K562 (cell line): Measurements from ENCODE around the gene IQCE. TPM values are rescaled to one million over a fixed set of nuclear protein-coding genes. Genes with fewer than 3 reads are reported as not detected.
A peak's percentile ranks its signal among the peaks of the same experiment; 100 is the strongest.

ENCODE experiments used
- BCOR ChIP-seq: fragments of 450-650 bp; IDR thresholded peaks from 2 replicates; pipeline ENCODE4 v1.6.1; 2016
- BRF1 ChIP-seq: IDR thresholded peaks from 3 replicates; pipeline ENCODE4 v1.6.1; 2011; ENCODE audit warnings: borderline replicate concordance, mild to moderate bottlenecking; ENCODE audit not compliant: insufficient read length; ENCODE audit errors: extremely low read depth
- CREB1 ChIP-seq, 2 experiments: sonication (generic) in 1 of 2; formaldehyde crosslinking in 1 of 2; IDR thresholded peaks; 2 replicates each; pipeline versions ENCODE4 v1.6.1 to v1.8.0; 2012 to 2022; ENCODE audit warnings: inconsistent platforms in 1 of 2, mild to moderate bottlenecking in 1 of 2, missing genetic modification reagents in 1 of 2, moderate library complexity in 1 of 2
- ERF ChIP-seq: fragments of 450-650 bp; formaldehyde crosslinking; IDR thresholded peaks from 2 replicates; pipeline ENCODE4 v1.4.0; 2020; ENCODE audit warnings: mild to moderate bottlenecking, mixed read lengths
- MED1 ChIP-seq: sonication (generic); formaldehyde crosslinking; IDR thresholded peaks from 2 replicates; pipeline ENCODE4 v1.8.1; 2023; ENCODE audit warnings: missing genetic modification reagents, borderline replicate concordance
- NEUROD1 ChIP-seq: fragments of 150-350 bp; IDR thresholded peaks from 2 replicates; pipeline ENCODE4 v1.6.1; 2014; ENCODE audit warnings: borderline replicate concordance, low read length, low read depth; ENCODE audit not compliant: partially characterized antibody
- PHB2 ChIP-seq: fragments of 450-650 bp; IDR thresholded peaks from 2 replicates; pipeline ENCODE4 v1.6.1; 2017; ENCODE audit warnings: low read depth
- SMAD3 ChIP-seq: fragments of 450-650 bp; formaldehyde crosslinking; conservative IDR thresholded peaks from 2 replicates; pipeline ENCODE4 v1.4.0; 2020; ENCODE audit warnings: mild to moderate bottlenecking
- THRAP3 ChIP-seq: fragments of 450-650 bp; IDR thresholded peaks from 2 replicates; pipeline ENCODE4 v1.6.1; 2016; ENCODE audit warnings: mild to moderate bottlenecking, inconsistent platforms, borderline replicate concordance
- ZFX ChIP-seq: sonication (generic); formaldehyde crosslinking; IDR thresholded peaks from 2 replicates; pipeline ENCODE4 v1.8.0; 2022; ENCODE audit warnings: mild to moderate bottlenecking, missing genetic modification reagents, moderate library complexity
- ZNF431 ChIP-seq: sonication (generic); formaldehyde crosslinking; IDR thresholded peaks from 2 replicates; pipeline ENCODE4 v1.8.0; 2022; ENCODE audit warnings: mild to moderate bottlenecking, missing genetic modification reagents
- ZNF780A ChIP-seq: fragments of 250-450 bp; sonication (Bioruptor Pico); IDR thresholded peaks from 2 replicates; pipeline ENCODE4 v1.5.0; 2021; ENCODE audit warnings: mild to moderate bottlenecking
- polyA plus RNA-seq, 8 experiments: library from polyadenylated mRNA; depleted of rRNA in 4 of 8; stranded (reverse) in 5 of 8; unstranded in 3 of 8; fragments of >200 nt; fragmentation: Nextera tagmentation in 2 of 8; fragmentation: Illumina TruSeq in 1 of 8; extraction: Ambion mirVana in 2 of 8; extraction: Trizol in 1 of 8; gene quantifications; 2 replicates each; pipeline versions ENCODE4 v1.2.1 to v1.2.3, GENCODE V29; 2011 to 2014; ENCODE audit warnings: inconsistent platforms in 1 of 8, missing spikeins in 1 of 8
- total RNA-seq, 7 experiments: library from RNA; depleted of rRNA in 6 of 7; stranded (reverse); fragments of >200 nt in 6 of 7; fragmentation: Illumina TruSeq in 2 of 7; extraction: Trizol in 2 of 7; gene quantifications; 2 replicates each; pipeline versions ENCODE4 v1.2.1 to v1.2.3, GENCODE V29; 2011 to 2021; ENCODE audit warnings: low replicate concordance in 1 of 7
- TF ChIP-seq, protein P1 (sequence below): fragments of 250-450 bp; sonication (Bioruptor Pico); IDR thresholded peaks from 2 replicates; pipeline ENCODE4 v1.5.0; 2021; ENCODE audit warnings: mild to moderate bottlenecking, borderline replicate concordance
- TF ChIP-seq, protein P2 (sequence below): fragments of 450-650 bp; IDR thresholded peaks from 2 replicates; pipeline ENCODE4 v1.6.1; 2017; ENCODE audit warnings: antibody characterized with exemption, mild to moderate bottlenecking
- TF ChIP-seq, protein P3 (sequence below): fragments of 250-450 bp; sonication (Bioruptor Pico); IDR thresholded peaks from 2 replicates; pipeline ENCODE4 v1.6.1; 2021; ENCODE audit warnings: mild to moderate bottlenecking
- TF ChIP-seq, protein P4 (sequence below), 3 experiments: fragments of 200-800 bp in 1 of 3; sonication (Bioruptor generic) in 1 of 3; sonication (generic) in 1 of 3; formaldehyde crosslinking in 1 of 3; IDR thresholded peaks; 2 replicates each; pipeline versions ENCODE4 v1.6.1 to v1.8.0; 2016 to 2022; ENCODE audit warnings: mild to moderate bottlenecking in 2 of 3, missing compliant biosample characterization in 2 of 3, missing genetic modification characterization in 2 of 3, missing genetic modification reagents in 1 of 3
- TF ChIP-seq, protein P5 (sequence below), 2 experiments: fragments of 200-800 bp in 1 of 2; sonication (Bioruptor generic) in 1 of 2; sonication (generic) in 1 of 2; formaldehyde crosslinking in 1 of 2; IDR thresholded peaks in 1 of 2; conservative IDR thresholded peaks in 1 of 2; 2 replicates each; pipeline versions ENCODE4 v1.5.0 to v1.6.1; 2016 to 2020; ENCODE audit warnings: missing compliant biosample characterization in 1 of 2, missing genetic modification characterization in 1 of 2, missing genetic modification reagents in 1 of 2

The IQCE gene
- total and polyA plus RNA-seq, 9 of the 15 experiments (the other 6 are each of a cell fraction or from before 2014, with no cell fraction given) = 0.18 to 8.5 (median 4.2) TPM

DNA sequence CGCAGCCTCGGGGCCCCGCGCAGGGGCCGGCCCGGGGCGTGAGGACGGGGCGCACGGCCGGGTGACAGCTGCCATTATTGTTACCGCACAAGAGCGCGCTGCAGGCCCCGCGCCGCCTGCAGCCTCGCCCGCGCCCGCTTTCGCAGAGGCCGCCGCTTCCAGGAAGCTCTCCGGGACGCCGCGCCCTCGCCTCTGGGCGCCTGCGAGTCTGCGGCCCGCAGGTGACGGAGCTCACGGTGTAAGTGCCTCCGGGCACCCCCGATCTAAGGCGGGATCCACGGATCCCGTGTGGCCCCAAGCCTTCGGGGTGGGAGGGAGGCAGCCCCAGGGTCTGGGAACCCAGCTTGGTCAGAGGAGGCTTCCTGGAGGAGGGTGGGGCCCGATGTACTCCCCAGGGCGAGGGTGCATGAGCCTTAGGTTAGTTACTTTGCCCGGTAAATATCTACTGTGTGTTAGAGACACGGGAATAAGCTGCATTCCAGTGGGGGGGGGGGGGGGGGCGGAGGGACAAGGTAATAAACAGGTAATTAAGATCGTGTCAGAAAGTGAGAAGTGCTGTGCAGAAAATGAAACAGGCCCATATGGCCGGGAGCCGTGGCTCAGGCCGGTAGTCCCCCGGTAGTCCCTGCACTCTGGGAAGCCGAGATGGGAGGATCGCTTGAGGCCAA, 638 bp downstream of the IQCE start (continued):
- TF ChIP-seq, protein P1, sequence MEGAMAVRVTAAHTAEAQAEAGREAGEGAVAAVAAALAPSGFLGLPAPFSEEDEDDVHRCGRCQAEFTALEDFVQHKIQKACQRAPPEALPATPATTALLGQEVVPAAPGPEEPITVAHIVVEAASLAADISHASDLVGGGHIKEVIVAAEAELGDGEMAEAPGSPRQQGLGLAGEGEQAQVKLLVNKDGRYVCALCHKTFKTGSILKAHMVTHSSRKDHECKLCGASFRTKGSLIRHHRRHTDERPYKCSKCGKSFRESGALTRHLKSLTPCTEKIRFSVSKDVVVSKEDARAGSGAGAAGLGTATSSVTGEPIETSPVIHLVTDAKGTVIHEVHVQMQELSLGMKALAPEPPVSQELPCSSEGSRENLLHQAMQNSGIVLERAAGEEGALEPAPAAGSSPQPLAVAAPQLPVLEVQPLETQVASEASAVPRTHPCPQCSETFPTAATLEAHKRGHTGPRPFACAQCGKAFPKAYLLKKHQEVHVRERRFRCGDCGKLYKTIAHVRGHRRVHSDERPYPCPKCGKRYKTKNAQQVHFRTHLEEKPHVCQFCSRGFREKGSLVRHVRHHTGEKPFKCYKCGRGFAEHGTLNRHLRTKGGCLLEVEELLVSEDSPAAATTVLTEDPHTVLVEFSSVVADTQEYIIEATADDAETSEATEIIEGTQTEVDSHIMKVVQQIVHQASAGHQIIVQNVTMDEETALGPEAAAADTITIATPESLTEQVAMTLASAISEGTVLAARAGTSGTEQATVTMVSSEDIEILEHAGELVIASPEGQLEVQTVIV (CRISPR knock-in tag) = no peak
- TF ChIP-seq CREB1 (IDR thresholded peaks at IDR 0.05) = no peak
- TF ChIP-seq CREB1 (CRISPR knock-in tag; IDR thresholded peaks at IDR 0.05) = no peak
- peak; percentile 50 for TF ChIP-seq ZFX
- no peak for TF ChIP-seq ZNF780A (CRISPR knock-in tag)
- TF ChIP-seq, protein P2, sequence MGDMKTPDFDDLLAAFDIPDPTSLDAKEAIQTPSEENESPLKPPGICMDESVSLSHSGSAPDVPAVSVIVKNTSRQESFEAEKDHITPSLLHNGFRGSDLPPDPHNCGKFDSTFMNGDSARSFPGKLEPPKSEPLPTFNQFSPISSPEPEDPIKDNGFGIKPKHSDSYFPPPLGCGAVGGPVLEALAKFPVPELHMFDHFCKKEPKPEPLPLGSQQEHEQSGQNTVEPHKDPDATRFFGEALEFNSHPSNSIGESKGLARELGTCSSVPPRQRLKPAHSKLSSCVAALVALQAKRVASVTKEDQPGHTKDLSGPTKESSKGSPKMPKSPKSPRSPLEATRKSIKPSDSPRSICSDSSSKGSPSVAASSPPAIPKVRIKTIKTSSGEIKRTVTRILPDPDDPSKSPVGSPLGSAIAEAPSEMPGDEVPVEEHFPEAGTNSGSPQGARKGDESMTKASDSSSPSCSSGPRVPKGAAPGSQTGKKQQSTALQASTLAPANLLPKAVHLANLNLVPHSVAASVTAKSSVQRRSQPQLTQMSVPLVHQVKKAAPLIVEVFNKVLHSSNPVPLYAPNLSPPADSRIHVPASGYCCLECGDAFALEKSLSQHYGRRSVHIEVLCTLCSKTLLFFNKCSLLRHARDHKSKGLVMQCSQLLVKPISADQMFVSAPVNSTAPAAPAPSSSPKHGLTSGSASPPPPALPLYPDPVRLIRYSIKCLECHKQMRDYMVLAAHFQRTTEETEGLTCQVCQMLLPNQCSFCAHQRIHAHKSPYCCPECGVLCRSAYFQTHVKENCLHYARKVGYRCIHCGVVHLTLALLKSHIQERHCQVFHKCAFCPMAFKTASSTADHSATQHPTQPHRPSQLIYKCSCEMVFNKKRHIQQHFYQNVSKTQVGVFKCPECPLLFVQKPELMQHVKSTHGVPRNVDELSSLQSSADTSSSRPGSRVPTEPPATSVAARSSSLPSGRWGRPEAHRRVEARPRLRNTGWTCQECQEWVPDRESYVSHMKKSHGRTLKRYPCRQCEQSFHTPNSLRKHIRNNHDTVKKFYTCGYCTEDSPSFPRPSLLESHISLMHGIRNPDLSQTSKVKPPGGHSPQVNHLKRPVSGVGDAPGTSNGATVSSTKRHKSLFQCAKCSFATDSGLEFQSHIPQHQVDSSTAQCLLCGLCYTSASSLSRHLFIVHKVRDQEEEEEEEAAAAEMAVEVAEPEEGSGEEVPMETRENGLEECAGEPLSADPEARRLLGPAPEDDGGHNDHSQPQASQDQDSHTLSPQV = 0 out of 2 replicates have a peak, but pooled peaks have one; percentile 22
- TF ChIP-seq, protein P3, sequence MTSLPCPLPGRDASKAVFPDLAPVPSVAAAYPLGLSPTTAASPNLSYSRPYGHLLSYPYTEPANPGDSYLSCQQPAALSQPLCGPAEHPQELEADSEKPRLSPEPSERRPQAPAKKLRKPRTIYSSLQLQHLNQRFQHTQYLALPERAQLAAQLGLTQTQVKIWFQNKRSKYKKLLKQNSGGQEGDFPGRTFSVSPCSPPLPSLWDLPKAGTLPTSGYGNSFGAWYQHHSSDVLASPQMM (CRISPR knock-in tag) = no peak
- TF ChIP-seq BRF1 = no peak
- no peak for TF ChIP-seq MED1 (CRISPR knock-in tag)
- no peak for TF ChIP-seq NEUROD1
- TF ChIP-seq ERF (CRISPR knock-in tag) = no peak
- no peak for TF ChIP-seq THRAP3
- TF ChIP-seq SMAD3 (CRISPR knock-in tag) = no peak
- no peak for TF ChIP-seq ZNF431 (CRISPR knock-in tag)
- TF ChIP-seq, protein P4, sequence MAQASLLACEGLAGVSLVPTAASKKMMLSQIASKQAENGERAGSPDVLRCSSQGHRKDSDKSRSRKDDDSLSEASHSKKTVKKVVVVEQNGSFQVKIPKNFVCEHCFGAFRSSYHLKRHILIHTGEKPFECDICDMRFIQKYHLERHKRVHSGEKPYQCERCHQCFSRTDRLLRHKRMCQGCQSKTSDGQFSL (CRISPR knock-in tag; IDR thresholded peaks at IDR 0.05) = peak; percentile 65; the same call in 1 of the 2 replicates
- TF ChIP-seq, protein P4 (tag; IDR thresholded peaks at IDR 0.05) = peak in 1 of 2 experiments; percentile 72; a peak in 1 of 4 replicates
- TF ChIP-seq PHB2 = no peak
- peak; percentile 76 for TF ChIP-seq BCOR
- TF ChIP-seq, protein P5, sequence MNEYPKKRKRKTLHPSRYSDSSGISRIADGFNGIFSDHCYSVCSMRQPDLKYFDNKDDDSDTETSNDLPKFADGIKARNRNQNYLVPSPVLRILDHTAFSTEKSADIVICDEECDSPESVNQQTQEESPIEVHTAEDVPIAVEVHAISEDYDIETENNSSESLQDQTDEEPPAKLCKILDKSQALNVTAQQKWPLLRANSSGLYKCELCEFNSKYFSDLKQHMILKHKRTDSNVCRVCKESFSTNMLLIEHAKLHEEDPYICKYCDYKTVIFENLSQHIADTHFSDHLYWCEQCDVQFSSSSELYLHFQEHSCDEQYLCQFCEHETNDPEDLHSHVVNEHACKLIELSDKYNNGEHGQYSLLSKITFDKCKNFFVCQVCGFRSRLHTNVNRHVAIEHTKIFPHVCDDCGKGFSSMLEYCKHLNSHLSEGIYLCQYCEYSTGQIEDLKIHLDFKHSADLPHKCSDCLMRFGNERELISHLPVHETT (CRISPR knock-in tag; conservative IDR thresholded peaks at IDR 0.05 in 1 of 2, IDR thresholded peaks at IDR 0.05 in 1 of 2) = no peak
